A549 treated with RU486 at 1 μM for 4 hours (cell line): ENCODE data around the gene CCDC15. TPM values are rescaled to one million over a fixed set of nuclear protein-coding genes. Genes with fewer than 3 reads are reported as not detected.

Experiments
- total RNA-seq: library from RNA; stranded (reverse); fragments of 200-300 nt; extraction: Qiagen RNA extraction; gene quantifications from 5 replicates; pipeline ENCODE4 v1.2.3, GENCODE V29; 2022; ENCODE audit warnings: low read depth

Gene CCDC15
- 0.39 to 0.71 TPM (median 0.55 TPM) in 5 replicates for total RNA-seq

DNA sequence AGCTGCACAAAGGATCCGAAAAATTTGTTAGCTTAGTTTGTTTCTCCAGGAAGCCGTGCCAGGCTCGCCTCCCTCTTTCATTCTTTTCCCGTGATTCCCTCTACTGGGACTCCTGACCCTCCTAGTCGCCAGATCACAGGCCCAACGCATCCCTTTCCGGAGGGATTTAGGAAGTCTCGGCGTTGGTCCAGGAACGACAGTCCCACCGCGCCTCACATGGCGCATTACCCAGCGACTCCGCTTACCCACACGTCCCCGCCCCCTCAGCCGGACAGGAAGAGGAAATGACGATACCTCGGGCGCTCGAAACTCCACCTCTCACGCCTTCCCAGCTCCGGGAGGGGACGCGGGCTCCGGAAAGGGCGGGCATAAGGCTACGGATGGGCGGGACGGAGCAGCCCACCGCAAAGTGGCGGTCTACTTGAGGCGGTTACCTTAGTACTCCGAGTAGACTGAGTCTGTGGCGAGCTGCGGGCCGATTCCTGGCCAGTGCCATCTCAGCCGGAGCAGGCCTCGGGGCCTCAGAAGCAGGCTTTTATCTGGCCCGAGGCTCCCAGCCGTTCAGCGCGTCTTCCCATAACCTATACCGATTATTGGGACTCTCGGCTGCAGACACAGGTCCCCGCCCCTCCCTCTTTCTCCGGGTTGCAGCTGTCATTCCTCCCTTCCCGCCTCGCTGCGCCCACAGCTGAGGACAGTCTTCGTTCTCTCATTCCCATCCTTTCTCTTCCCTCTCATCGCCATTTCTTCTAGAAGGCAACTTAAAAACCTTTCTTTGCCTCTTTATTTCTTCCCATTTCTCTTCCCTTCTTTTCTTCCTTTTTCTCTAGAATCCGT lies at the start of gene CCDC15:
CCDC15 (plus strand) TSS at position 450 of the 837 bp plus-strand sequence. CDS start 531 bp downstream, outside the sequence.

GRCh38 chr11:124918950-124919349 lies 35.1 kb upstream of the CCDC15 start, which contains the start of gene HEPN1:
Gene HEPN1, plus strand, starts transcription at chr11:124919250.

DNA sequence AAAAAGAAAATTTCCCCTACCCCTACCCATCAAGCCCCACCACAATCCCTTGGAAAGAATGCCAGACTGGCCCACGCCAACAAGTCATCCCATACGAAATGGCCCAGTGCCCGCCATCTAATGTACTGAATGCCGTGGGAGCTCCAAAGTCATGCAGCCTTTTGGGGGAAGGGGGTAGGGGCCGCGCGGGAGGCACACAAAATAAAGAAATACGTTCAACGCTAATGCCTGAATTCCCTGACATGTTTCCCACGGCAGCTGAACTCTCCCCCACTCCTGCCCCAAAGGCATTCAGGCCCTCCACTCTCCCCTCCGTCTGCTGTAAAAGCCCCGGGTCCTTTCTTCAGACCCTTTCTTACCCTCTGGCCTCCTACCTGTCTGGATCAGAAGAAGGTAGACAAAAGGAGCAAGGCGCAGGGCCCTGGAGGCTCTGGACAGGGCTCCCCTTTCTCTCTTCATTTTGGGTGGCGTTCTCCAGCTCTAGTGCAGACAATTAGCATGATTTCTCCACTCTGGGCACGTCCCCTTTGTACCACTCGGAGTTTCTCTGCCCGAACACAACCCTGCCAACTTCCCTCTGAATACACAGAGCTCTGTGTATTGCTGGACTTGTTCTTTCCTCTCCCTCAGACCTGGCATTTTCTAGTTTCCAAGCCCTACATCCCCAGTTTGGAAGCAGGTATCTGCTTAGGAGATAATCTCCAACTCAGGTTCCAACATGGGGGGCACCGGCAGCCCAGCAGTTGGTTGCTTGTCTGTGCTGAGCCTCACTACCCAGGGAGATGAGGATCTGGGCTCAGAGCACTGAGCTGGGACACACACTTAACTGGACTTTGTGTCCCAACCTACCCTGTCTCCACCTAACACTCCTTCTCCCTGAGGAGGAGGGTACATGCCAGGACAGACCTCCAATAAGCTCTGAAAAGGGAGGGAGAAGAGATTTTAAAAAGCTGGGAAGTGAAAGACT lies 18.2 kb upstream of the CCDC15 start, which contains the start of gene HEPACAM:
HEPACAM (minus strand) TSS at position 500 of the 967 bp plus-strand sequence; CDS start at position 459, 41 bp downstream.

DNA sequence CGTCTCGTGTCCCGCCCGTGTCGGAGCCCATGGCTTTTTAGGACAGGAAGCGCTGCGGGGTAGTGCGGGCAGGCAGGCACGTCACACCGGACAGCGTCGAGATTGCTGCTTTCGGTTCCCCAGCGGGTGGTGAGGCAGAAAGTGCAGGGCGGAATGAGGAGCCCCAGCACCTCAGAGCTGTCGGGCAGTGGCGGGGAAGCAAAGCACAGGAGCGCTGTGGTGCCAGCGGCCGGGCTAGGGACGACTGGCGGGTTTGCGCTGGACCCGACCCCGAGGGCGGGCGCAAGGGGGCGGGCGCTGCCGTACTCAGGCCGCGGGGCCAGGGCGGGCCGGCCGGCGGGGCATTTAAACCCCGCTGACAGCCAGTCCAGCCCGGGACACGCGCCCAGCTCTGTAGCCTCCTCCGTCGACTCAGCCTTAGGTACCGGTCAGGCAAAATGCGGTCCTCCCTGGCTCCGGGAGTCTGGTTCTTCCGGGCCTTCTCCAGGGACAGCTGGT lies 109.0 kb downstream of the CCDC15 start, which contains the start of gene SLC37A2:
SLC37A2 (plus strand) TSS at position 375 of the 498 bp plus-strand sequence; CDS start at position 438, 63 bp downstream.

Other genes with a start within 250 kb of the CCDC15 start
- 6.3 to 12.3 TPM (median 11.2 TPM) in 5 replicates for gene NRGN, start 214.3 kb upstream of the CCDC15 start, total RNA-seq
- gene VSIG2, start 201.9 kb upstream of the CCDC15 start, total RNA-seq = 0.23 TPM in 1 of 5 replicates, not detected in the others
- gene ESAM, start 191.9 kb upstream of the CCDC15 start, total RNA-seq = 8.7 to 13.3 TPM (median 12.2 TPM) in 5 replicates
- 4.4 to 5.7 TPM (median 5.0 TPM) in 5 replicates for gene MSANTD2, start 153.8 kb upstream of the CCDC15 start, total RNA-seq
- 2.3 to 3.2 TPM (median 2.7 TPM) in 5 replicates for gene ROBO3, start 88.8 kb upstream of the CCDC15 start, total RNA-seq
- gene ROBO4, start 56.3 kb upstream of the CCDC15 start, total RNA-seq = 0.02 TPM in 1 of 5 replicates, not detected in the others
- gene HEPN1, start 35.0 kb upstream of the CCDC15 start, total RNA-seq = not detected in 5 replicates
- gene HEPACAM, start 18.2 kb upstream of the CCDC15 start, total RNA-seq = not detected in 5 replicates
- 0.05 to 0.33 TPM (median 0.09 TPM) in 5 replicates for gene SLC37A2, start 109.1 kb downstream of the CCDC15 start, total RNA-seq
- gene TMEM218, start 157.4 kb downstream of the CCDC15 start, total RNA-seq = 20.9 to 25.9 TPM (median 24.1 TPM) in 5 replicates
- not detected in 5 replicates for gene PKNOX2, start 210.5 kb downstream of the CCDC15 start, total RNA-seq